CD4-positive, alpha-beta T cell treated with Interleukin-17A for 1 hour (primary cell): ENCODE results near the gene HELT.
"Not testable (repeated sequence)": the region's sequence is repeated elsewhere in the genome, so short reads cannot be mapped to it uniquely, and the experiment has no call there.

Source experiments
- DNase-seq: peaks from one replicate; pipeline ENCODE4 v3.0.0-alpha.2; 2020

The HELT gene, protein sequence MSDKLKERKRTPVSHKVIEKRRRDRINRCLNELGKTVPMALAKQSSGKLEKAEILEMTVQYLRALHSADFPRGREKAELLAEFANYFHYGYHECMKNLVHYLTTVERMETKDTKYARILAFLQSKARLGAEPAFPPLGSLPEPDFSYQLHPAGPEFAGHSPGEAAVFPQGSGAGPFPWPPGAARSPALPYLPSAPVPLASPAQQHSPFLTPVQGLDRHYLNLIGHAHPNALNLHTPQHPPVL

DNA sequence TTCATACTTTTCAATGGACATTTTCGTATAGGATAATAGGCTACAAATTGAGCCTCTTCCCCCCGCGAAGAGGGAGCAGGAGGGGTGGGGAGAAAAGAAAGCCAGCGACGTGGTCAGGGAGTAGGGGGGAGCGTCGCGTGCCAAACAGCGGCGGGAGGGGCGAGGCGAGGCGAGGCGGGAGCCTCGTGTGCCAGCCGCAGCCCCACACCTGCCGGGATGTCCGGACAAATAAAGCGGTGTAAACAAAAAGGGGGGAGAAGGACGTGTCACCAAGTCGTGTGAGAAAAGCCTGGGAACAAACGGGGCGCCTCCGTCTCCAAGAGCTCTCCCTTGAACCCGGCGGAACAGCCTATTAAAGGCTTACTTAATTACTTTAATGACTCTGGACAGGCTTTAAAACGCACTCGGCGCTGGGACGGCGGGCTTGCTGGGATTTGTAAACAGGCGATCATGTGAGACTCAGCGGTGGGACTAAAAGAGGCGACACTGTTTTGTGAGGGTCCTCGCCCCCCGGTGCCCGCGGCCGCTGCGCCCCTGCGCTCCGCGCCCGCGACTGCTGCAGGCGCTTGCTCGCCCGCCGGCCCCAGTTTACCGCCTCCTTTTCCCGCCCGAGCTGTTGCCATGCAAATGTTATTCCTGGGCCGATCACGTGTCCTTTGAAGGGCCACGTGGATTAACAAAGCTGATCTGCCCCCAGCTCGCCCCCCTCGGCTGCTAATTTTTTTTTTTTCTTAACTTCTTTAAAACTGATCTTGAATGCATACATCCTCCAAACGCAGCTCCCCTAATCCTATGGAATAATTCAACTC lies at the start of gene HELT:
Gene HELT, plus strand, starts transcription at position 527 of the 809 bp plus-strand sequence. CDS start 439 bp downstream, outside the sequence.
- DNase-seq = no peak

GRCh38 chr4:184968784-184969201 lies 49.5 kb upstream of the HELT start:
- no peak for DNase-seq

DNA sequence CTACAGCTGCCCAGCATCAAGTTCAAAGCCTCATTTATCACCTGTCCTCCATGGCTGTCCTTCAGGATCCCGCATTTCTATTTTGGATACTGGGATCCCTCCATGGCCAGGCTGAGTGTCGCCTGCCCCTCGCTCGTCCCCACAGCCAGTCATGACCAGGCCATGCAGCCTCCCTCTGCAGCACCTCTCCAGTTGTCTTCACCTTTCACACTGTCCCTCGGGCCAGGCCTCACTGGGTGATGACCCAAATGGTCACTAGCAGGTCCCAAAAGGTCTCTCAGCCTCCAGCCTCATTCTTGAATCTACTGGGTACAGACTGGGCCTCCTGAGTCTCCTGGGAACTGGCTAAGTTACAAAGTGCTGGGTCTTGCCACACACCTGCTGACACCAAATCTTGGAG lies 48.7 kb upstream of the HELT start:
- DNase-seq = no peak

DNA sequence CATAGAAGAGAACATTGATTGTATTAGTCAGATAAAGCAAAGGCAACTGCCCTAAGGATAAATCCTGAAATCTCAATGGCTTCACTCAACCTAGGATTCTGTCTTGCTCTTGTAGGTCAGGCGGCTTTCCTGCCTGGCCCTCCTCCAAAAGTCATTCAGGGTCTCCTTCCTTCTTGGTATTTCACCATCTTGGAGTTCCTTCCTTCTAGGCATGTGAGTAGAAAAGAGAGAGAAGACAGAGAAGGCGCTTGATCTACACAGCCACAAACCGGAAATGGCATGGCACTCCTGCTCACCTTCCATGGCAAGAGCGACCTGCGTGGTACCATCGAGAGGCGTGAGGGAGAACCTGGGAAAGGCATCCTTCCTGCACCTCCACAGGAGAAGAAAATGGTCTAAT lies 45.3 kb upstream of the HELT start:
- DNase-seq = no peak

GRCh38 chr4:184976348-184976747 lies 41.9 kb upstream of the HELT start:
- DNase-seq = not testable (repeated sequence)

- no peak for DNase-seq
Observed at GRCh38 chr4:184977747-184978146, 40.5 kb upstream of the HELT start.

DNA sequence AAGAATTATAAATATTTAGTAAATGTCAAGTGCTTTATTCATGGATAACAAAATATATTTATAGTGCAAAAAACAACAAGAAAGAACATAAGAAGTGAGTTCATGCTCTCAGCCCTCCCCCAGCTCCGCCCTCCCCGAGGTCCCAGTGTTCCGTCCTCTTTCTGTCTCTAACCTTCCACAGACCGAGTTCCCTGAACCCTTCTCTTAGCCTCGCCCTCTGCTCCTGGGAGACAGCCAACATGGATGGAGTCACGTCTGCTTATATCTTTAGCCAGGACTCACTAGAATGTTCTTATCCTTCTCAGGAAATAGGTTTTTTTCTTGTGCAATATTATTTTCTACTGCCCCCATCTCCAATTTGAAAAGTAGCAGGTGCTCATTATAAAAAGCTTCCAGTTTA lies 40.1 kb upstream of the HELT start:
- DNase-seq = no peak

DNA sequence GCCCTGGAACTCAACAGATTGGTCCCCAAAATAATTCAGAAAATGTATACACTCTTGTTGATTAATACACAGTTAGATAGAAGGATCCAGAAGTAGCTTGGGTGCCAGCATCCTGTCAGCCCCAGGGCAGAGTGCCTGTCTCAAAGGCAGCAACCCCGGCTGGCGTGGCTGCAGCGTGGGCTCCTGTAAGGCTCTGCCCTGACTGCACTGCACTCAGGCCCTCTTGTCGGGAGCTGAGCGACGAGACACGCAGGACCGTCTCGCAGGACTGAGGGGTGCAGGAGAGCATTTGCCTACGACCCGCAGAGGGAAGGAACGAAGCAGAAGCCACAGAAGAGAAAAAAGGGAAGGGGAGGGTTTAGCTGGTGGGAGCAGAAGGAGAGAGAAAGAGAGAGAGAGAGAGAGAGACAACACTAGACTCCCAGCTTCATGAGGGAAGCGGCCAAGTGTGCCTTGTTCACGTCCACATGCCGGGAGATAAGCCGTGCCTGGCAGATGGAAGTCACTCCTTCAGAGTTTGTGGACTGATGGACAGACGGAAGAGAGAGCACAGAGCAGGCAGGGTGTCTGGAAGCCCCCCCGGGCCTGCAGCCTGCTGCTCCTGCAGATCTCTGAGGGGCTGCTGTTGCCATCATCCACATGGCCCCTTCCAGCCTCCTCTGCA lies 38.7 kb upstream of the HELT start:
- DNase-seq = no peak

GRCh38 chr4:184980261-184980660 lies 38.0 kb upstream of the HELT start:
- DNase-seq = no peak

GRCh38 chr4:184983672-184984356 lies 34.5 kb upstream of the HELT start:
- DNase-seq = peak; percentile 60

- no peak for DNase-seq
Observed at GRCh38 chr4:184987493-184988031, 30.7 kb upstream of the HELT start.

DNA sequence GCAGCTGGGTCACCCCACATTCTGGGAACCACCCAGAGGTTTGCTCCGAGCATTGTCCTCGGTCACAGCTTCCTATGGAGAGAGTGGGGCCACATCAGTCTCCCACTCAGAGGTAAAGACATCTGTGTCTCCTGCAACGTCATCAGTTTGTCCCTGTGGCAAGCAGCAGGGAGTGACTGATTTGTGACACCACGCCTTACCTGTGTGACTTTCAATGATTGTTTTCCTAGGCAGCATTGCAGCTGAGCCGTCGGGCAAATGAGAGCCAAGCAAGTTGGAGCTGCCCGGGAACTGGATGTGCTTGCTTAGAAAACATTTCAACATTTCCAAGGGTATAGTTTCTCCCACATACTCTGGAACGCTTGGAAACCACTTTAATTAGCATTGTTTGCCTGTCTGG lies 29.7 kb upstream of the HELT start:
- DNase-seq = no peak

GRCh38 chr4:184989283-184989682 lies 29.0 kb upstream of the HELT start:
- DNase-seq = not testable (repeated sequence)

DNA sequence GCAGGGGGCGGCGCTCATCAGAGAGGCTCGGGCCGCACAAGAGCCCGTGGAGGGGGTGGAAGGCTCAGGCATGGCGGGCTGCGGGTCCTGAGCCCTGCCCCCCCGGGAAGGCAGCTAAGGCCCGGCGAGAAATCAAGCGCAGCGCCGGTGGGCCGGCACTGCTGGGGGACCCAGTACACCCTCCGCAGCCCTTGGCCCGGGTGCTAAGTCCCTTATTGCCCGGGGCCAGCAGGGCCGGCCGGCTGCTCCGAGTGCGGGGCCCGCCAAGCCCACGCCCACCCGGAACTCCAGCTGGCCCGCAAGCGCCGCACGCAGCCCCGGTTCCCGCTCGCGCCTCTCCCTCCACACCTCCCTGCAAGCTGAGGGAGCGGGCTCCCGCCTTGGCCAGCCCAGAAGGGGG lies 28.2 kb upstream of the HELT start:
- DNase-seq = not testable (repeated sequence)

GRCh38 chr4:184991860-184992259 lies 26.4 kb upstream of the HELT start:
- no peak for DNase-seq

DNA sequence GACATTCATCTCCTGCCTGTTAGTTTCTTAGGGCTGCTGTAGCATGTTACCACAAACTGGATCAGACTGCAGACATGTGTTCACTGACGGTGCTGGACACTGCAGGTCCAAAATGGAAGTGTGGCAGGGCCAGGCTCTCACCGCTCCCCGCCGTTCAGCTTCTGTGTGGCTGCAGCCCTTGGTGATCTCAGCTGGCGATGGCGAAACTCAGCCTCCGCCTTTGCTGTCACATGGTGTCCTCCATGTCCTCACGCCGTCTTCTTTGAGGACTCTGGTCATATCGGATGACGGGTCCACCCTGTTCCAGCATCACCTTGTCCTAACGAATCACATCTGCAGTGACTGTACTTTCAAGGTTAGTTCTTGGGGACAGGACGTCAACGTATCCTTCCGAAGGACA lies 25.9 kb upstream of the HELT start:
- no peak for DNase-seq

GRCh38 chr4:184993247-184993646 lies 25.0 kb upstream of the HELT start:
- DNase-seq = no peak

DNA sequence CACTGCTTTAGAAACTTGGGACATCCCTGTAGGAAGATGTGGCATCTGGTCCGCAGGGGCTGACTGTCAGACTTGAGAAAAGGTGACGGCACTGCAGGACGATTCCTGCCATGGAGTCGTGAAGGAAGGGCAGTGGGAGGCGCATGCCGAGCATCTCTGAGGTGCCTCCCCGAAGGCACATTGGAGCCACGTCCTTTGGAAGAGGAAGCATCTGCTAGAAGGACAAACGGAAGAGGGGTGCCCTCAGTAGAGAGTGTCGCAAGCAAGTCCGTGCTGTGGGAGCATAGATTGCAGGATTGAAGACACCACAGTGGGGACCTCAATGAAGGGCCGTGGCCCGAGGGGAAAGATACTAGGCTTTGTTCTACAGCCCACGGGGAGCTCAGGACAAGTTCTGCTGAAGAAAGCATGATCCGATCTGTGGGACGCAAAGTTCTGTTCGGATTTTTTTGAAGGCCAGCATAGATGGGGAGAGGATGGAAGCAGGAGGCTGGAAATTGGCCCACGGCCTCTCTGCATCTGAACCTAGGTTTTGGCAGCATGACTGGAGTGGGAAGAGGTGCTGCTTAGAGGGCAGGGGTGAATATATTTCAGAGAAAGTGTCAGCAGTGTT lies 24.2 kb upstream of the HELT start:
- no peak for DNase-seq

- no peak for DNase-seq
Observed at GRCh38 chr4:184994623-184995010, 23.7 kb upstream of the HELT start.

GRCh38 chr4:184997656-184998055 lies 20.6 kb upstream of the HELT start:
- not testable (repeated sequence) for DNase-seq

GRCh38 chr4:185002784-185003183 lies 15.5 kb upstream of the HELT start:
- no peak for DNase-seq

- no peak for DNase-seq
Observed at GRCh38 chr4:185003596-185004351, 14.5 kb upstream of the HELT start.
